Endothelial cell of umbilical vein (primary cell): ENCODE results near the gene ALDH6A1.

Experiments
- POLR2A ChIP-seq: IDR thresholded peaks from 2 replicates; pipeline ENCODE4 v1.6.1; 2012; ENCODE audit warnings: low read depth, mild to moderate bottlenecking, control low read depth, low read length
- POLR2AphosphoS5 ChIP-seq: IDR thresholded peaks from 2 replicates; pipeline ENCODE4 v1.6.1; 2012; ENCODE audit warnings: low read depth, mild to moderate bottlenecking, control low read depth, low read length, moderate library complexity; ENCODE audit not compliant: insufficient read depth
- TF ChIP-seq, protein P1 (sequence below), 2 donors: IDR thresholded peaks; 1 replicate in 1 of 2; 2 replicates in 1 of 2; pipeline ENCODE4 v1.5.1; 2011; ENCODE audit warnings: low read length in 2 of 2, mild to moderate bottlenecking in 2 of 2, moderate library complexity in 2 of 2, control low read depth in 1 of 2, inconsistent platforms in 1 of 2, low read depth in 1 of 2; ENCODE audit not compliant: insufficient read depth in 1 of 2; ENCODE audit errors: extremely low read depth in 1 of 2
- TF ChIP-seq, protein P2 (sequence below): IDR thresholded peaks from 2 replicates; pipeline ENCODE4 v1.6.1; 2011; ENCODE audit not compliant: insufficient read depth, insufficient read length

- TF ChIP-seq, protein P1, sequence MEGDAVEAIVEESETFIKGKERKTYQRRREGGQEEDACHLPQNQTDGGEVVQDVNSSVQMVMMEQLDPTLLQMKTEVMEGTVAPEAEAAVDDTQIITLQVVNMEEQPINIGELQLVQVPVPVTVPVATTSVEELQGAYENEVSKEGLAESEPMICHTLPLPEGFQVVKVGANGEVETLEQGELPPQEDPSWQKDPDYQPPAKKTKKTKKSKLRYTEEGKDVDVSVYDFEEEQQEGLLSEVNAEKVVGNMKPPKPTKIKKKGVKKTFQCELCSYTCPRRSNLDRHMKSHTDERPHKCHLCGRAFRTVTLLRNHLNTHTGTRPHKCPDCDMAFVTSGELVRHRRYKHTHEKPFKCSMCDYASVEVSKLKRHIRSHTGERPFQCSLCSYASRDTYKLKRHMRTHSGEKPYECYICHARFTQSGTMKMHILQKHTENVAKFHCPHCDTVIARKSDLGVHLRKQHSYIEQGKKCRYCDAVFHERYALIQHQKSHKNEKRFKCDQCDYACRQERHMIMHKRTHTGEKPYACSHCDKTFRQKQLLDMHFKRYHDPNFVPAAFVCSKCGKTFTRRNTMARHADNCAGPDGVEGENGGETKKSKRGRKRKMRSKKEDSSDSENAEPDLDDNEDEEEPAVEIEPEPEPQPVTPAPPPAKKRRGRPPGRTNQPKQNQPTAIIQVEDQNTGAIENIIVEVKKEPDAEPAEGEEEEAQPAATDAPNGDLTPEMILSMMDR (IDR thresholded peaks at IDR 0.05; ENCODE audit: extremely low read depth in 1 of 2, insufficient read depth in 1 of 2, low read depth in 1 of 2, low read length in 2 of 2): no peak
- TF ChIP-seq POLR2A: no peak
- TF ChIP-seq, protein P2, sequence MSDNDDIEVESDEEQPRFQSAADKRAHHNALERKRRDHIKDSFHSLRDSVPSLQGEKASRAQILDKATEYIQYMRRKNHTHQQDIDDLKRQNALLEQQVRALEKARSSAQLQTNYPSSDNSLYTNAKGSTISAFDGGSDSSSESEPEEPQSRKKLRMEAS: no peak
- no peak for TF ChIP-seq POLR2AphosphoS5
These were observed 75.3 kb downstream of the ALDH6A1 start for GRCh38 chr14:74008843-74009499.
